ENCODE data around the gene PSD2. TPM values are rescaled to one million over a fixed set of nuclear protein-coding genes. Genes with fewer than 3 reads are reported as not detected.

The PSD2 gene
- total and polyA plus RNA-seq, 10 of the 15 experiments (the other 5 are each of a cell fraction or from before 2014, with no cell fraction given): 0.02 to 0.14 (median 0.03) TPM; not detected in 5

DNA sequence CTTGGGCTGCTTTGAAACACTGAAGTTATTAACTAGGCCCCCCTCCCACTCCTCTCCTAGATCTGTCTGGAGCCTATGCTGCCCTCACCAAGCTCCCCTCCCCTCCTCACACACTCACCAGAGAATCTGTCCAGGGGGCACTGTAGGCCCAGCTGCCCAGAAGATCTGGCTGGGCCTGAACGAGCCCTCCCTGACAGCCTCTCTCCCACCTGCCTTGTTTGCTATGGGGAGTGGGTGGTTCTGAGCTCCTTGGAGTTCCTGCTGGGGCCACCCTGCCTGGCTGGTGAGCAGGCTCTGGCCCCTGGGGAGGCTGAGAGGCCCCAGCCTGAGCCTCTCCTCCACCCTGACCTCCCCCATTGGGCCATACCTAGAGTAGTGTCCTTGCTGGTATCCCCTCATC lies 75.1 kb downstream of the PSD2 start:
- Histone ChIP-seq H3K27ac (ENCODE audit: control insufficient read depth, insufficient read depth) (no peak overlapping the region), H3K9ac (ENCODE audit: control insufficient read depth, insufficient read depth, low read length) (no peak overlapping the region), H2AFZ (ENCODE audit: control insufficient read depth, low read depth, low read length) (no peak overlapping the region), H3K4me3 (no peak overlapping the region), H3K79me2 (ENCODE audit: control insufficient read depth, insufficient read depth, low read length) (no peaks in the 10 kb centered on the region), H3K4me2 (ENCODE audit: control insufficient read depth, insufficient read depth) (no peak overlapping the region), H3K9me3 (replicated peaks; ENCODE audit: control insufficient read depth, insufficient read depth, low read length) (no peaks in the 10 kb centered on the region), H4K20me1 (ENCODE audit: control insufficient read depth, insufficient read depth) (no peaks in the 10 kb centered on the region), H3K36me3 (ENCODE audit: control insufficient read depth in 2 of 2, insufficient read depth in 2 of 2, low read length in 1 of 2) (peaks cover 0 to 2% of the 10 kb centered on the region in 2 experiments; a peak in 2 of 4 replicates), H3K4me1 (ENCODE audit: control insufficient read depth, insufficient read depth, low read length) (no peaks in the 10 kb centered on the region), H3K27me3 (replicated peaks in 1 of 2; ENCODE audit: control insufficient read depth in 2 of 2, insufficient read depth in 2 of 2, low read length in 1 of 2) (no peaks in the 10 kb centered on the region)
- no peak for DNase-seq (ENCODE audit: low read depth, low spot score)
- intact Hi-C loops (cut with micrococcal nuclease; ENCODE audit: unreplicated experiment): loop anchor here (10.0 kb wide), 1 partner anchor 174 kb away; the partner anchor contains the start of gene NRG2
- ChIA-PET CTCF (interaction anchor here (1.0 to 5.1 kb wide), 3 partner anchors 79 to 202 kb away, joined by 3 to 64 read pairs (median 4); no protein-coding TSS in a partner anchor), RAD21 (ENCODE audit: unreplicated experiment) (interaction anchor here (3.9 kb wide), 1 partner anchor 98 kb away, joined by 17 read pairs; no protein-coding TSS in a partner anchor), SMC1A (ENCODE audit: uncharacterized antibody, unreplicated experiment) (interaction anchor here (1.0 kb wide), 1 partner anchor 98 kb away, joined by 3 read pairs; no protein-coding TSS in a partner anchor), POLR2A (no interaction called here)
- 38% methylated on average over 1 of the region's 1 CpG for WGBS (ENCODE audit: insufficient coverage, insufficient replicate concordance, low lambda C conversion rate, missing lambda C conversion rate)
- BruUV-seq (replicated peaks): no TSS peak
- in situ Hi-C loops (cut with MboI): no loop called here
- TF ChIP-seq PBX3 (IDR thresholded peaks at IDR 0.05; ENCODE audit: insufficient replicate concordance, low read depth, low read length) (no peak), SMC3 (IDR thresholded peaks at IDR 0.05; ENCODE audit: borderline replicate concordance, low read length) (no peak), NR2F1 (conservative IDR thresholded peaks at IDR 0.05) (no peak), MEF2B (IDR thresholded peaks at IDR 0.05; ENCODE audit: partially characterized antibody, poor library complexity, severe bottlenecking) (no peak), HSF1 (IDR thresholded peaks at IDR 0.05; ENCODE audit: low read depth, low read length) (no peak)
- no peak for ATAC-seq
- FAIRE-seq: no peak

Measured in GM12878 (cell line).